ENCODE measurements around the gene NAALADL2. TPM values are rescaled to one million over a fixed set of nuclear protein-coding genes. Genes with fewer than 3 reads are reported as not detected.

The NAALADL2 gene
- total RNA-seq, 1 donor from 2014 or later, result 10.4 TPM

DNA sequence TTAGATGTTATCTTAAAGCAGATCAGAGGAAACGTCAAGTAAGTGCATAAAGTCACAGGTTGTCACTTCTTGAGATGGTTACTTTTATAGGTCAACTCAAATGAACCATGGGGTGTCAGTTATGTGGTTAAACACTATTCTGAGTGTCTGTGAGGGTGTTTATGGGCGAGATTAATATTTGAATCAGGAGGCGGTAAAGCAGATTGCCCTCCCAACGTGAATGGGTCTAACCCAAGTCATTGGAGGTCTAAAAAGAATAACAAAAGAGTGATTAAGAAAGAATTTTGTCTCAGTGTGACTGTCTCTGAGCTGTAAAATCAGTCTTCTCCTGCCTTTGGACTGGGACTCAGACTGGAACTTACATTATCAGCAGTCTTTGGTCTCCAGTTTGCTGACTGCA, 977.5 kb downstream of the NAALADL2 start:
- no peak for DNase-seq (ENCODE audit: low spot score, unreplicated experiment)
- H3K4me1 Mint-ChIP-seq (ENCODE audit: low read depth), result no peaks in the 10 kb centered on the region
- TF ChIP-seq, protein P1, sequence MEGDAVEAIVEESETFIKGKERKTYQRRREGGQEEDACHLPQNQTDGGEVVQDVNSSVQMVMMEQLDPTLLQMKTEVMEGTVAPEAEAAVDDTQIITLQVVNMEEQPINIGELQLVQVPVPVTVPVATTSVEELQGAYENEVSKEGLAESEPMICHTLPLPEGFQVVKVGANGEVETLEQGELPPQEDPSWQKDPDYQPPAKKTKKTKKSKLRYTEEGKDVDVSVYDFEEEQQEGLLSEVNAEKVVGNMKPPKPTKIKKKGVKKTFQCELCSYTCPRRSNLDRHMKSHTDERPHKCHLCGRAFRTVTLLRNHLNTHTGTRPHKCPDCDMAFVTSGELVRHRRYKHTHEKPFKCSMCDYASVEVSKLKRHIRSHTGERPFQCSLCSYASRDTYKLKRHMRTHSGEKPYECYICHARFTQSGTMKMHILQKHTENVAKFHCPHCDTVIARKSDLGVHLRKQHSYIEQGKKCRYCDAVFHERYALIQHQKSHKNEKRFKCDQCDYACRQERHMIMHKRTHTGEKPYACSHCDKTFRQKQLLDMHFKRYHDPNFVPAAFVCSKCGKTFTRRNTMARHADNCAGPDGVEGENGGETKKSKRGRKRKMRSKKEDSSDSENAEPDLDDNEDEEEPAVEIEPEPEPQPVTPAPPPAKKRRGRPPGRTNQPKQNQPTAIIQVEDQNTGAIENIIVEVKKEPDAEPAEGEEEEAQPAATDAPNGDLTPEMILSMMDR (IDR thresholded peaks at IDR 0.05; ENCODE audit: unreplicated experiment), result no peak
- H3K27me3 Mint-ChIP-seq, result no peaks in the 10 kb centered on the region
- no peaks in the 10 kb centered on the region for H3K9me3 Mint-ChIP-seq (ENCODE audit: low read depth)
- no peak overlapping the region for H3K4me3 Mint-ChIP-seq (ENCODE audit: low read depth)
- no peaks in the 10 kb centered on the region for H3K36me3 Mint-ChIP-seq (ENCODE audit: insufficient read depth)
- H3K27ac Mint-ChIP-seq, result no peak overlapping the region

DNA sequence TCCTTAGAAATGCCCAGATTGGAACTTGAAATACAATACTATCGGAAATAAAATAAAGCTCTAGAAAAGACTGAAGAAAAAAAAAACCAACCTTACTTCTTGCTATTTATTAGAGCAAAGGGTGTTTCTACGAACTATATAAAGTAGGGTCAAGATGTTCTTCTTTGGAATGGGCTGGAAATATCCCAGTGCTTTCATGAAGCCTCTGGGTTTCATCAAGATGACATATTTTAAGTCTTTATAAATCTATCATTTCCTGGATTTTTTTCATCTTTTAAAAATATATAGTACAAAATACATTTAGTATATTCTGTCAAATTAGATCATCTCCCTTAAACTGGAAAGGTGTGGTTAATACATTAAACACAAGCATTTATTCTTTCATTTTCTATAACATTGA, 978.8 kb downstream of the NAALADL2 start:
- no peaks in the 10 kb centered on the region for H3K36me3 Mint-ChIP-seq (ENCODE audit: insufficient read depth)
- no peaks in the 10 kb centered on the region for H3K9me3 Mint-ChIP-seq (ENCODE audit: low read depth)
- no peaks in the 10 kb centered on the region for H3K4me1 Mint-ChIP-seq (ENCODE audit: low read depth)
- TF ChIP-seq, protein P1 (IDR thresholded peaks at IDR 0.05; ENCODE audit: unreplicated experiment), result no peak
- no peak overlapping the region for H3K4me3 Mint-ChIP-seq (ENCODE audit: low read depth)
- no peaks in the 10 kb centered on the region for H3K27me3 Mint-ChIP-seq
- H3K27ac Mint-ChIP-seq, result no peak overlapping the region
- no peak for DNase-seq (ENCODE audit: low spot score, unreplicated experiment)

DNA sequence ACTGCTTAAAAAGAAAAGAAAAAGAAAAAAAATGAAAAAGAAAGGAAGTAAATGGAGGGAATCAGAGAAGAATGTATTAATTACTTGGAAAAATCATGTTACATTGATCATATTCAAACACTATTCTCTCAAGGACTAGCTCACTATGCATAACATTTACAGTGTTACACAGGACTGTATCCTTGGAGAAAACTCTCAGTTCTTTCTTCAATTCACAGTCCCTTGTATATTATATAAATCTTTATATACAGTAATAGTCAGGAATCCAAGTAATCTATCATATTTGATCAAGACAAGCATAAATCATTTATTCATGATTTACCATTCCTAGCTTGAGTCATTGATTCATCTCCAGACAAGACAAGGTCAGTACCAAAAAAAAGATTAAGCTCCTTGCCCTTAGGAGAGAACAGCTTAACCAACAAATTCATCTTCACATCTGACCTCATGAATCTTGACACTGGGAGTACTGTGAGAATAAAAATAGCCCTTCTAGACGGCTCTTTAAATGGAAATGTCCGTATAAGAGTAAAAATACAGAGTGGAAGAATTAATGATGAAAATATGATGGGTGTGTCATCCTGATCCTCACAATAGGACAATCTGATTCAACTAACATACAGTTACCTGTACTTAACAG, 980.4 kb downstream of the NAALADL2 start:
- no peaks in the 10 kb centered on the region for H3K4me1 Mint-ChIP-seq (ENCODE audit: low read depth)
- TF ChIP-seq, protein P1 (IDR thresholded peaks at IDR 0.05; ENCODE audit: unreplicated experiment), result no peak
- H3K27me3 Mint-ChIP-seq, result no peaks in the 10 kb centered on the region
- no peaks in the 10 kb centered on the region for H3K9me3 Mint-ChIP-seq (ENCODE audit: low read depth)
- no peak overlapping the region for H3K4me3 Mint-ChIP-seq (ENCODE audit: low read depth)
- no peaks in the 10 kb centered on the region for H3K36me3 Mint-ChIP-seq (ENCODE audit: insufficient read depth)
- H3K27ac Mint-ChIP-seq, result no peak overlapping the region
- DNase-seq (ENCODE audit: low spot score, unreplicated experiment), result no peak

DNA sequence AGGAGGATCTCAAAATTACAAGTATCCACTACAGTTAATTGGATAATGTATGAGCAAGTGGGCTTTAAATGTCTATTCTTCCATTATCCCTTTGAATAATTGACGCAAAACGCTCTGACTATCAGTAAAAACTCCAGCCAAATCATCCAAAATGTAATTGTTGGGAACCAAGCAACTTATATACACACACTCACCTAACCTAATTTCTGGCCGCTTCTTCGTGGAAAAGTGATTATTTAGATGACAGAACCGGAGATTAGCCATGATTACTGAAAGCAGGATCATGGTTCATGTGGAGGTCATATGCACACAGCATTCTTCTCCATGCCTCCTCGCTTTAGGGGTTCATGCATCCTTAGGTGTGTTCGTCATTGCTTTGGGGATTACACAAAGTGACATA, 992.4 kb downstream of the NAALADL2 start:
- Mint-ChIP-seq H3K4me3 (ENCODE audit: low read depth) (no peak overlapping the region), H3K27ac (no peak overlapping the region), H3K4me1 (ENCODE audit: low read depth) (no peaks in the 10 kb centered on the region), H3K27me3 (no peaks in the 10 kb centered on the region), H3K9me3 (ENCODE audit: low read depth) (no peaks in the 10 kb centered on the region), H3K36me3 (ENCODE audit: insufficient read depth) (no peaks in the 10 kb centered on the region)
- TF ChIP-seq, protein P1 (IDR thresholded peaks at IDR 0.05; ENCODE audit: unreplicated experiment), result no peak
- no peak for DNase-seq (ENCODE audit: low spot score, unreplicated experiment)

DNA sequence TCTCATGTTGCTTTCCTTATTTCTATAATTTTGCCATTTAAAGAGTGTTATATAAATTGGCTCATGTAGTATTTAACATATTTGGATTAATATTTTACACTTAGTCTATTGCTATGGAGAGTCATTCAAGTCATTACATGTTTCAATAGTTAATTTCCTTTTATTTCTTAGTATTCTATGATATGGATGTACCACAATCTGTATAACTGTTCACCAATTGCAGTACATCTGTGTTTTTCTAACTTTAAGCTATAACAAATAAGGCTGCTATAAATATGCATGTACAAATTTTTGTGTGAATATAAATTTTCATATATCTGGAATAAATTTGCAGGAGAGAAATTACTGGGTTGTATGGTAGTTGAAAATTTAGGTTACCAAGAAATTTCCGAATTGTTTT, 993.4 kb downstream of the NAALADL2 start:
- Mint-ChIP-seq H3K4me1 (ENCODE audit: low read depth) (no peaks in the 10 kb centered on the region), H3K27me3 (no peaks in the 10 kb centered on the region), H3K9me3 (ENCODE audit: low read depth) (no peaks in the 10 kb centered on the region), H3K36me3 (ENCODE audit: insufficient read depth) (no peaks in the 10 kb centered on the region), H3K4me3 (ENCODE audit: low read depth) (no peak overlapping the region), H3K27ac (no peak overlapping the region)
- TF ChIP-seq, protein P1 (IDR thresholded peaks at IDR 0.05; ENCODE audit: unreplicated experiment), result no peak
- no peak for DNase-seq (ENCODE audit: low spot score, unreplicated experiment)
